ENCODE data around the gene SLC5A11.

- TF ChIP-seq CTCF (conservative IDR thresholded peaks at IDR 0.05) (no peak), ZFX (IDR thresholded peaks at IDR 0.05) (no peak)
Observed at GRCh38 chr16:24876231-24876630, 30.5 kb downstream of the SLC5A11 start.
